ENCODE measurements around the gene SEPTIN2.
A peak's percentile ranks its signal among the peaks of the same experiment; 100 is the strongest.
"Not testable (repeated sequence)": the region's sequence is repeated elsewhere in the genome, so short reads cannot be mapped to it uniquely, and the experiment has no call there.

SEPTIN2 gene

GRCh38 chr2:241315093-241315878, 439 bp upstream of the SEPTIN2 start, which contains the start of gene HDLBP:
Gene HDLBP, minus strand, starts transcription at chr2:241315672. Its CDS starts 48,803 bp downstream, at chr2:241266869.
- Mint-ChIP-seq H3K9me3 (ENCODE audit: low read depth) (no peaks in the 10 kb centered on the region), H3K27me3 (no peaks in the 10 kb centered on the region), H3K27ac (peak within 1 kb of the TSS; percentile 99), H3K36me3 (peaks cover 13% of the 10 kb centered on the region), H3K4me1 (ENCODE audit: low read depth) (peaks cover 68% of the 10 kb centered on the region), H3K4me3 (peak within 1 kb of the TSS; percentile 97)

DNA sequence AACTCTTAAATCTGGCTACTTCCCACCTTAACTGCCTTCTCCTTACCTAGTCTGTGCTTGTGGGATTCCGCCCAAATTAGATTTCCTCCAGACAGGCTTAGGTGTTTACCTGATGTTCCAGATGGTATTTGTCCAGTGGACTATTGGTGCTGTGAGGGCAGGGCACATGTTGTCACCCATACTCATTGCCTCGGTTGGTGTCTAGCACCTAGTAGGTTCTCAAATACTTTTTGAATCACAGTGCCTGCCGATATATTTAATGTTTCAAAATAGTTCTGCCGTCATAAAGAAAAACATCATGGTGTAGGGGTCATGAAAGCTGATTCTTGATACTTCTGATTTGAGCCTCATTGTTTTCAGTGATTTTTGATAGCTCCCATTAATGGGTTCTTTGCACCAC, 1.1 kb downstream of the SEPTIN2 start:
- Mint-ChIP-seq H3K4me3 (peak overlapping the region; percentile 97), H3K36me3 (peaks cover 13% of the 10 kb centered on the region), H3K9me3 (ENCODE audit: low read depth) (no peaks in the 10 kb centered on the region), H3K27ac (peak overlapping the region; percentile 96), H3K27me3 (no peaks in the 10 kb centered on the region), H3K4me1 (ENCODE audit: low read depth) (peaks cover 67% of the 10 kb centered on the region)

- Mint-ChIP-seq H3K36me3 (peaks cover 13% of the 10 kb centered on the region), H3K27me3 (no peaks in the 10 kb centered on the region), H3K27ac (peak overlapping the region; percentile 96), H3K4me1 (ENCODE audit: low read depth) (peaks cover 64% of the 10 kb centered on the region), H3K9me3 (ENCODE audit: low read depth) (no peaks in the 10 kb centered on the region), H3K4me3 (peak overlapping the region; percentile 97)
Measured at GRCh38 chr2:241317391-241317790, 1.7 kb downstream of the SEPTIN2 start.

GRCh38 chr2:241318830-241319229, 3.1 kb downstream of the SEPTIN2 start:
- Mint-ChIP-seq H3K36me3 (peaks cover 15% of the 10 kb centered on the region), H3K4me3 (peak overlapping the region; percentile 97)

DNA sequence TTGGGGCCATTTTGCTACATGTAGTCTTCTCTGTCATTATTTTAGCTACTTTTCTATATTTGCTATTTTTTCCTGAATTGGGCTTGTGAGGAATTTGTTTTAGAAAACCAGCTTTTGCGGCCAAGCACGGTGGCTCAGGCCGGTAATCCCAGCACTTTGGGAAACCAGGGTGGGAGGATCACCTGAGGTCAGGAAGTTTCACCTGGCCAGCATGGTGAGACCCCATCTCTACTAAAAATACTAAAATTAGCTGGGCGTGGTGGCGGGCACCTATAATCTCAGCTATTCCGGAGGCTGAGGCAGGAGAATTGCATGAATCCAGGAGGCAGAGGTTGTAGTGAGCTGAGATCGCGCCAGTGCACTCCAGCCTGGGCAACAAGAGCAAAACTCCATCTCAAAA, 4.7 kb downstream of the SEPTIN2 start:
- H3K4me3 Mint-ChIP-seq, result peak overlapping the region; percentile 97
- H3K27ac Mint-ChIP-seq, result no peak overlapping the region
- no peaks in the 10 kb centered on the region for H3K9me3 Mint-ChIP-seq (ENCODE audit: low read depth)
- peaks cover 20% of the 10 kb centered on the region for H3K36me3 Mint-ChIP-seq
- no peaks in the 10 kb centered on the region for H3K27me3 Mint-ChIP-seq
- peaks cover 65% of the 10 kb centered on the region for H3K4me1 Mint-ChIP-seq (ENCODE audit: low read depth)

More at GRCh38 chr2:241318830-241319229, 3.1 kb downstream of the SEPTIN2 start:
- not testable (repeated sequence) for H3K27ac Mint-ChIP-seq; H3K9me3 Mint-ChIP-seq (ENCODE audit: low read depth); H3K27me3 Mint-ChIP-seq
- peaks cover 57% of the 10 kb centered on the region for H3K4me1 Mint-ChIP-seq (ENCODE audit: low read depth)

DNA sequence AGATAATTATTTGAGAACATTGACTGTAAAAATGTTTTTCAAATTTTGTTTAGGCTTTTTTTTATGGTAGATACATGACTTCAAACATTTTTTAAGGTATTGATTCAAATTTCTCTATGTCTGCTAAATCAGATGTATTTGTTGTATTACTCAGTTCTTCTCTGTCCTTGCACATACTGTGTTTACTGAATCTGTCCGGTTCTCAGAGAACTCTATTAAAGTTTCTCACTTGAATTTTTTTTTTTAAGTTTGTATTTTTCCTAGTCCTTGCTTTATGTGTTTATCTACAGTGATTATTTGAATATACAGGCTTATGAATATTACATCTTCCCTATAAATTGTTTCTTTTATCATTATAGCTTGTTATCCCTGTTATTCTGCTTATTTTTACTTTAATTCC, 5.3 kb downstream of the SEPTIN2 start:
- Mint-ChIP-seq H3K4me3 (peak overlapping the region; percentile 48), H3K36me3 (peaks cover 20% of the 10 kb centered on the region), H3K27ac (no peak overlapping the region)

GRCh38 chr2:241321886-241322285, 6.2 kb downstream of the SEPTIN2 start:
- H3K27me3 Mint-ChIP-seq, result no peaks in the 10 kb centered on the region
- no peak overlapping the region for H3K27ac Mint-ChIP-seq
- H3K36me3 Mint-ChIP-seq, result peaks cover 20% of the 10 kb centered on the region
- H3K4me3 Mint-ChIP-seq, result peak overlapping the region; percentile 48
- peaks cover 64% of the 10 kb centered on the region for H3K4me1 Mint-ChIP-seq (ENCODE audit: low read depth)
- H3K9me3 Mint-ChIP-seq (ENCODE audit: low read depth), result no peaks in the 10 kb centered on the region

More for the DNA sequence above, 5.3 kb downstream of the SEPTIN2 start:
- Mint-ChIP-seq H3K27me3 (no peaks in the 10 kb centered on the region), H3K9me3 (ENCODE audit: low read depth) (no peaks in the 10 kb centered on the region), H3K4me1 (ENCODE audit: low read depth) (peaks cover 65% of the 10 kb centered on the region)

GRCh38 chr2:241323778-241324177, 8.1 kb downstream of the SEPTIN2 start:
- Mint-ChIP-seq H3K27ac (peak overlapping the region; percentile 47), H3K9me3 (ENCODE audit: low read depth) (no peaks in the 10 kb centered on the region), H3K36me3 (peaks cover 21% of the 10 kb centered on the region), H3K4me3 (no peak overlapping the region), H3K27me3 (no peaks in the 10 kb centered on the region), H3K4me1 (ENCODE audit: low read depth) (peaks cover 48% of the 10 kb centered on the region)

DNA sequence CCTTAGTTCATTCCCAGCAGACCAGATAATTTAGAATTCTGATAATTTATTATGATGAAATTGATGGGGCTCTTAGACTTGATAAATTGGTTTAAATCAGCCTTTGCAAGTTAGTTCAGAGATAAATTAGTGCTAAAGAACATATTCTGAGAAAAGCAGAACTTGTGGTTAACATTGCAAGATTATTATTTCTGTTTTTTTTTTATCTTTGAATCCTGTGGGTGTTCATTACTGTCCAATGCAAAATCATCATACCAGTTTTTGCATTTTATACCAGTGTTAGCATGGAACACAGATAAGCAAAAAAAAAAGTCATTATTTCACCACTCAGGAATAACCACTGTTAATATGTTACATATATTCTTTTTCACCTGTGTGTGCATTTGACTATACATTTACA, 9.1 kb downstream of the SEPTIN2 start:
- Mint-ChIP-seq H3K36me3 (peaks cover 20% of the 10 kb centered on the region), H3K4me3 (no peak overlapping the region), H3K27me3 (no peaks in the 10 kb centered on the region), H3K4me1 (ENCODE audit: low read depth) (peaks cover 40% of the 10 kb centered on the region), H3K9me3 (ENCODE audit: low read depth) (no peaks in the 10 kb centered on the region), H3K27ac (no peak overlapping the region)

DNA sequence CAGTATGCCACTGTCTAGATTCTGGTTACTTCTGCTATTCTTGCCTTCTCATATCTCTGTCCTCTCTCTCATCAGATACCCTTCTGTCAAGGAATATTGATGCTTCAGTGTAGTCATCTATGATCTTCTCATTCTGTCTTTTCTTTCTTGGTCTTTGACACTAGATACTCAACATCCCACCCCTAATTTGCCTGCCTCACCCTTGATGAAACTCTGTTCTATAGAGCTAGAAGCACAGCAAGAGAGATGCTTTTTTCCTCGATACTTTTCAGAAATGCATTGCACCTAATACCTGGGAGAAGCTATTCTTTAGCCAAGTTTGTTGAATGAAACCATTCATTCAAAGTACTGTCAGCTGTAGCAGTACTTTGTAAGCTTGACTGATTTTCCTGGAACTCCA, 9.5 kb downstream of the SEPTIN2 start:
- Mint-ChIP-seq H3K9me3 (ENCODE audit: low read depth) (no peaks in the 10 kb centered on the region), H3K4me3 (no peak overlapping the region), H3K36me3 (peaks cover 16% of the 10 kb centered on the region), H3K27ac (no peak overlapping the region), H3K27me3 (no peaks in the 10 kb centered on the region), H3K4me1 (ENCODE audit: low read depth) (peaks cover 35% of the 10 kb centered on the region)

DNA sequence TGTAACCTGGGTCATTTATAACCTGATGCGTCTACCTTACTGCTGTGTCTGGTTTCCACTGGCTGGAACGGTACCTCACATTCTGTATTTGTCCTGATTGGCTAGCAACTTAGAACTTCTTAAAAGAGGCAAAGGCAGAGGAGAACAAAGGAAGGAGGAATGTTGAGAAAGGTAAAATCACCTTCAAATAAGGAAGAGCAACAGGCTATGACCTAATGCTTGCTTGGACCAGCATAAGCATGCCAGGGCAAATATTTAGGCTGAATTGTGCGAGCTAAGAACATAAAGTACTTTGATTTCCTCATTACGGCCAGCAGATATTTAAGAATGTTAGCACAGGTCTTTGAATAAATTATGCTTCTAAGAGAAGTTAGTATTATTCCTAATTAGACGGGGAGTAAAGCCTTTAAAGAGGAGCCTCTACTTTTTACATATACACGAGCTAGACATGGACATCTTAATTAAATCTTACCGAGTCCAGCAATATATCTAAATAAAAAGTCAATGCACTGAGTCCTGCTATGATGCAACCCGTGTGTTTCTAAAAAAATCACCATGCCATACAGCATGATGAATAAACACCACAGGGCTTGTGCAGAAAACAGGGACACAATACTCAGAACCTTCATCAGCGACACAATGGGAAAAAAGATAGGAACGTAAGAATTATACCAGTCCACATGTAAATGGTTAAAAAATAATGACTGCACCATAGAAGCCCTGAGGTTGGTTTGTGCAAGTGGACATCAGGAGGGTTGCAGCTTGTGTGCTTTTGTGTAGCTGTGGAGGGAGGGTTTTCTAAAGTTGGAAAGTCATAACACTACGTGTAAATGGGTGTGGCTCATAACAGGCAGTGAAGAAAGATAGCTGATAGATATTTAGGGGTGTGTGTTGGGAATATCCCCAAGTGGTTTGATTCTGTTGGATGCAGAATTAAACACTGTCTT, 14.2 kb downstream of the SEPTIN2 start:
- H3K27ac Mint-ChIP-seq, result no peak overlapping the region
- H3K4me1 Mint-ChIP-seq (ENCODE audit: low read depth), result peaks cover 4% of the 10 kb centered on the region
- peaks cover 17% of the 10 kb centered on the region for H3K36me3 Mint-ChIP-seq
- no peaks in the 10 kb centered on the region for H3K27me3 Mint-ChIP-seq
- H3K9me3 Mint-ChIP-seq (ENCODE audit: low read depth), result no peaks in the 10 kb centered on the region
- H3K4me3 Mint-ChIP-seq, result no peak overlapping the region

DNA sequence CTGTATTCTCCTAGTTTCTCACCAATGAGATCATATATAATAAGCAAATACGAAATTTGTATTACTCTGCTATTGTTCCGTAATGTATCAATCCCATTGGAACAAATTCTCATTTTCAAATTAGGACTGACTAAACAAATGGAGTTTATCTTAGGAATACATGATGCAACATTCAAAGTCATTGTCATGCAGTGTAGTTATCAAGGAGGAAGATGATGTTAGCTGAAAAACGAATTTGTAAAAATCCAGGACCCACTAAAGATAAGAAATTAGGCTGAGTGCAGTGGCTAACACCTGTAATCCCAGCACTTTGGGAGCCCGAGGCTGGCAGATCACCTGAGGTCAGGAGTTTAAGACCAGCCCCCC, 14.9 kb downstream of the SEPTIN2 start:
- Mint-ChIP-seq H3K36me3 (peaks cover 15% of the 10 kb centered on the region), H3K27me3 (no peaks in the 10 kb centered on the region), H3K4me3 (no peak overlapping the region), H3K9me3 (ENCODE audit: low read depth) (no peaks in the 10 kb centered on the region), H3K27ac (no peak overlapping the region), H3K4me1 (ENCODE audit: low read depth) (peaks cover under 1% of the 10 kb centered on the region)

DNA sequence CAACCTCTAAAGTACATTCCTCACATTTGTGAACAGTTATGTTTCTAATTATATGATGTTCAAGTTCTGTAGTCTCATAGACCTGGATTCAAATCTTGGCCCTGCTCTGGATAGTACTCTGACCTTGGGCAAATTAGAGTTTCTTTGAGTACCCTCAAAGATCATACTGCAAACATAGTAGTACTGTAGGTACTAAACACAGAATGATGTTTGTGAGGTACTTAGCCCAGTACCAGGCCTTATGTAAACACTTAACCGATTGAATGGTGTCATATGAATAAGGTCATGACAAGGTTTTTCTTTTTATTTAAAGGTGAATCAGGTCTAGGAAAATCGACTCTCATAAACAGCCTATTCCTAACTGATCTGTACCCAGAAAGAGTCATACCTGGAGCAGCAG, 19.1 kb downstream of the SEPTIN2 start:
- H3K36me3 Mint-ChIP-seq, result peaks cover 8% of the 10 kb centered on the region
- H3K4me3 Mint-ChIP-seq, result no peak overlapping the region
- no peaks in the 10 kb centered on the region for H3K27me3 Mint-ChIP-seq
- no peaks in the 10 kb centered on the region for H3K9me3 Mint-ChIP-seq (ENCODE audit: low read depth)
- H3K4me1 Mint-ChIP-seq (ENCODE audit: low read depth), result peaks cover 14% of the 10 kb centered on the region
- no peak overlapping the region for H3K27ac Mint-ChIP-seq

DNA sequence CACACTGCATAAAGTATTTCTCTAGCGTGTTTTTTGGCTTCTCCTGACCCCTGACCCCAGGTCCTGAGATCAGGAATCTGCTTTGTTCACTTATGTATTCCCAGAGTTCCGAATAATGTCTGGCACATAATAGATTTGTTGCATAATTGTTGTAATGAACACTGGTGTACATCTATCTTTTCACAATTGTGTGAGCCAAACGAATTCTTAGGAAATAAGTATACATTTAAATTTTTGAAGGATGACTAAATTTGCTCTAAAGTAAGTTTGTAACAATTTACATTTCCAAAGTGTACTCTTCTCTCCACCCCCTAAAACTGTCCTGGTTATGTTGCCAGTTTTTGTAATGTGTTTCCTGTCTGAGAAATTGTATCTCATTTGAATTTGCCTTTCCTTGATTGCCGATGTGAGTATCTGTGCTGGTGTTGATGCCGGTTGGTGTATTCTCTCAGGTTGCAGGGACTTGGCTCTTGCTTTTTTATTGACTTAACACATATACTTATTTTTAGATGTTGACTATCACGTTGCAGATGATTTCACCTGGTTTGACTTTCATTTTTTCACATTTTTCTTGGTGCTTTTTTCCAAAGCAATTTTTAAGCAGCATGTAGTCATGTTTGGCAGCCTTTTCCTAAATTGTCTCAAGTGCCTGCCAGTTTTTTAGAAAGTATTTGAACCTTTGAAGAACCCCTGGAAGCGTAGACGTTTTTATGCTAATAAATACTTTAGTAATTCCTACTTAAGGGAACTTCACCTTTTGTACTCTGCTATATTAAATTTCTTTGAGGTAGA, 24.3 kb downstream of the SEPTIN2 start:
- Mint-ChIP-seq H3K9me3 (ENCODE audit: low read depth) (no peaks in the 10 kb centered on the region), H3K4me3 (no peak overlapping the region), H3K27ac (no peak overlapping the region), H3K27me3 (no peaks in the 10 kb centered on the region), H3K4me1 (ENCODE audit: low read depth) (peaks cover 35% of the 10 kb centered on the region), H3K36me3 (peaks cover 10% of the 10 kb centered on the region)
